ENCODE data around the gene OR52E8. TPM values are rescaled to one million over a fixed set of nuclear protein-coding genes. Genes with fewer than 3 reads are reported as not detected.

The OR52E8 gene
- total and polyA plus RNA-seq, 7 donors = not detected

GRCh38 chr11:5807580-5807979 lies 49.9 kb downstream of the OR52E8 start:
- peaks cover 0 to 4% (median 0%) of the 10 kb centered on the region in 3 donors for H3K27me3 ChIP-seq
- no peak overlapping the region for H3K4me3 ChIP-seq
- H3K27ac ChIP-seq = no peak overlapping the region
- intact Hi-C loops (cut with DNase I) = loop anchor here (5.0 kb wide), 2 partner anchors 125 to 685 kb away; no protein-coding TSS in a partner anchor
- H3K36me3 ChIP-seq = no peaks in the 10 kb centered on the region
- TF ChIP-seq EP300 (IDR thresholded peaks at IDR 0.05) (no peak), POLR2A (IDR thresholded peaks at IDR 0.05) (no peak), CTCF (IDR thresholded peaks at IDR 0.05) (no peak), POLR2AphosphoS5 (IDR thresholded peaks at IDR 0.05) (no peak)
- WGBS, 2 donors = 76 to 79% methylated on average over 10 of the region's 10 CpGs
- peaks cover 0 to 13% (median 6%) of the 10 kb centered on the region in 4 donors for H3K4me1 ChIP-seq
- DNase-seq = no peak
- no peaks in the 10 kb centered on the region for H3K9me3 ChIP-seq

Other genes starting within 250 kb of the OR52E8 start
- 10 to 100 TPM in 1 of 4 donors, 1 to 10 TPM in 3; 3.5 to 10.2 (median 7.3) TPM for gene TRIM34, start 232.7 kb downstream of the OR52E8 start, total RNA-seq
- gene TRIM34, start 232.7 kb downstream of the OR52E8 start, polyA plus RNA-seq = 1 to 10 TPM; 3.6 to 9.1 (median 7.4) TPM
- gene TRIM5, start 172.6 kb downstream of the OR52E8 start, total RNA-seq = 10 to 100 TPM; 11.7 to 29.9 (median 14.3) TPM
- gene TRIM5, start 172.6 kb downstream of the OR52E8 start, polyA plus RNA-seq = 10 to 100 TPM in 1 of 3 donors, 1 to 10 TPM in 2; 5.4 to 12.4 (median 7.2) TPM
- 10 to 100 TPM; 21.1 to 64.8 (median 40.5) TPM for gene TRIM22, start 167.9 kb downstream of the OR52E8 start, total RNA-seq
- 100 to 1,000 TPM in 1 of 3 donors, 1 to 10 TPM in 2; 6.6 to 106 (median 7.9) TPM for gene TRIM22, start 167.9 kb downstream of the OR52E8 start, polyA plus RNA-seq
- under 1 TPM in 2 of 4 donors, not detected in 2; under 0.01 to 0.83 TPM for gene OR56B1, start 121.2 kb downstream of the OR52E8 start, total RNA-seq
- gene OR56B1, start 121.2 kb downstream of the OR52E8 start, polyA plus RNA-seq = under 1 TPM in 1 of 3 donors, not detected in 2; 0.12 TPM
- gene OR52N4, start 103.4 kb downstream of the OR52E8 start, total RNA-seq = 1 to 10 TPM in 1 of 4 donors, not detected in 3; 1.8 TPM
- gene OR52N4, start 103.4 kb downstream of the OR52E8 start, polyA plus RNA-seq = under 1 TPM in 1 of 3 donors, not detected in 2; 0.60 TPM
- not detected for gene OR52N5, start 74.3 kb downstream of the OR52E8 start, total RNA-seq
- not detected for gene OR52N5, start 74.3 kb downstream of the OR52E8 start, polyA plus RNA-seq
- not detected for gene OR52N1, start 66.4 kb downstream of the OR52E8 start, total RNA-seq
- gene OR52N1, start 66.4 kb downstream of the OR52E8 start, polyA plus RNA-seq = not detected
- gene OR52N2, start 48.8 kb downstream of the OR52E8 start, total RNA-seq = not detected
- gene OR52N2, start 48.8 kb downstream of the OR52E8 start, polyA plus RNA-seq = under 1 TPM in 1 of 3 donors, not detected in 2; 0.10 TPM
- not detected for gene OR52E6, start 15.8 kb downstream of the OR52E8 start, total RNA-seq
- gene OR52E6, start 15.8 kb downstream of the OR52E8 start, polyA plus RNA-seq = not detected
- gene OR52E4, start 22.9 kb upstream of the OR52E8 start, total RNA-seq = not detected
- gene OR52E4, start 22.9 kb upstream of the OR52E8 start, polyA plus RNA-seq = not detected
- not detected for gene OR52E5, start 35.5 kb upstream of the OR52E8 start, total RNA-seq
- not detected for gene OR52E5, start 35.5 kb upstream of the OR52E8 start, polyA plus RNA-seq
- gene OR56A3, start 84.6 kb upstream of the OR52E8 start, total RNA-seq = not detected
- not detected for gene OR56A3, start 84.6 kb upstream of the OR52E8 start, polyA plus RNA-seq
- gene OR56A5, start 110.8 kb upstream of the OR52E8 start, total RNA-seq = not detected
- gene OR56A5, start 110.8 kb upstream of the OR52E8 start, polyA plus RNA-seq = not detected
- not detected for gene OR52L1, start 129.3 kb upstream of the OR52E8 start, total RNA-seq
- not detected for gene OR52L1, start 129.3 kb upstream of the OR52E8 start, polyA plus RNA-seq
- gene OR56A4, start 149.3 kb upstream of the OR52E8 start, total RNA-seq = not detected
- not detected for gene OR56A4, start 149.3 kb upstream of the OR52E8 start, polyA plus RNA-seq
- under 1 TPM in 1 of 4 donors, not detected in 3; under 0.01 TPM for gene OR56A1, start 173.1 kb upstream of the OR52E8 start, total RNA-seq
- not detected for gene OR56A1, start 173.1 kb upstream of the OR52E8 start, polyA plus RNA-seq
- not detected for gene OR56B4, start 250.0 kb upstream of the OR52E8 start, total RNA-seq
- gene OR56B4, start 250.0 kb upstream of the OR52E8 start, polyA plus RNA-seq = not detected